Measurements from ENCODE around the gene RRM1. TPM values are rescaled to one million over a fixed set of nuclear protein-coding genes. Genes with fewer than 3 reads are reported as not detected.

RRM1 gene
- total RNA-seq, 1 donor, result 158 TPM

DNA sequence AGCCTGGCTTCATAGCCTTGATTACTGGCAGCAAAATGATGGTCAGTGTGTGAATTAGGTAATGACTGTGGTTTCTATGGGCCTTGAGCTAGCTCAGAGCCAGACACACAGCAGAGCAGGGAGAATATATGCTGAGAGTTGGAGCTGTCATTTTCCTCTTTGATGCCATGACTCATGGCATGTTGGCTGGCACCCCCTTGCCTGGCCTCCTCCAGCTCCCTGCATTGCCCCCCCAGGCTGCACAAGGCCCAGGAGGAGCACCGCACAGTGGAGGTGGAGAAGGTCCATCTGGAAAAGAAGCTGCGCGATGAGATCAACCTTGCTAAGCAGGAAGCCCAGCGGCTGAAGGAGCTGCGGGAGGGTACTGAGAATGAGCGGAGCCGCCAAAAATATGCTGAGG is 20.3 kb upstream of the RRM1 start:
- no peak for DNase-seq (ENCODE audit: low read depth)
- no peak overlapping the region for H3K4me3 ChIP-seq (ENCODE audit: low read depth, low read length)
- TF ChIP-seq, protein P1, sequence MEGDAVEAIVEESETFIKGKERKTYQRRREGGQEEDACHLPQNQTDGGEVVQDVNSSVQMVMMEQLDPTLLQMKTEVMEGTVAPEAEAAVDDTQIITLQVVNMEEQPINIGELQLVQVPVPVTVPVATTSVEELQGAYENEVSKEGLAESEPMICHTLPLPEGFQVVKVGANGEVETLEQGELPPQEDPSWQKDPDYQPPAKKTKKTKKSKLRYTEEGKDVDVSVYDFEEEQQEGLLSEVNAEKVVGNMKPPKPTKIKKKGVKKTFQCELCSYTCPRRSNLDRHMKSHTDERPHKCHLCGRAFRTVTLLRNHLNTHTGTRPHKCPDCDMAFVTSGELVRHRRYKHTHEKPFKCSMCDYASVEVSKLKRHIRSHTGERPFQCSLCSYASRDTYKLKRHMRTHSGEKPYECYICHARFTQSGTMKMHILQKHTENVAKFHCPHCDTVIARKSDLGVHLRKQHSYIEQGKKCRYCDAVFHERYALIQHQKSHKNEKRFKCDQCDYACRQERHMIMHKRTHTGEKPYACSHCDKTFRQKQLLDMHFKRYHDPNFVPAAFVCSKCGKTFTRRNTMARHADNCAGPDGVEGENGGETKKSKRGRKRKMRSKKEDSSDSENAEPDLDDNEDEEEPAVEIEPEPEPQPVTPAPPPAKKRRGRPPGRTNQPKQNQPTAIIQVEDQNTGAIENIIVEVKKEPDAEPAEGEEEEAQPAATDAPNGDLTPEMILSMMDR (IDR thresholded peaks at IDR 0.05; ENCODE audit: insufficient read depth, low read length), result no peak

DNA sequence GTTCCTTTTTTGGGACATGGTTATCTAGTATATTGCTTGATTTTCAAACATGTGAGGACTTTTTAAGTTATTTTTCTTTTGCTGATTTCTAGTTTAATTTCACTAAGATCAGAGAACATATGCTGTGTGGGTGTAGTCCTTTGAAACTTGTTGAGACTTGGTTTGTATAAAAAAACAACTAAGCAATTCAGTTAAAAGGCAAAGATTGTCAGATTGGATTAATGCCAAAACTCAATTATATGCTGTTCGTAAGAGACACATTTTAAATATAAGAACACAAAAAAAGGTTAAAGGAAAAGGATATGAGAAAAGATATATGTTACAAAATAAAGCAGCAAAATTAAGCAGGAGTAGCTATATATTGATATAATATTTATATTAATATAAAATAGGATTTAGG is 17.8 kb upstream of the RRM1 start:
- TF ChIP-seq, protein P1 (IDR thresholded peaks at IDR 0.05; ENCODE audit: insufficient read depth, low read length), result no peak
- DNase-seq (ENCODE audit: low read depth), result no peak
- H3K4me3 ChIP-seq (ENCODE audit: low read depth, low read length), result no peak overlapping the region

DNA sequence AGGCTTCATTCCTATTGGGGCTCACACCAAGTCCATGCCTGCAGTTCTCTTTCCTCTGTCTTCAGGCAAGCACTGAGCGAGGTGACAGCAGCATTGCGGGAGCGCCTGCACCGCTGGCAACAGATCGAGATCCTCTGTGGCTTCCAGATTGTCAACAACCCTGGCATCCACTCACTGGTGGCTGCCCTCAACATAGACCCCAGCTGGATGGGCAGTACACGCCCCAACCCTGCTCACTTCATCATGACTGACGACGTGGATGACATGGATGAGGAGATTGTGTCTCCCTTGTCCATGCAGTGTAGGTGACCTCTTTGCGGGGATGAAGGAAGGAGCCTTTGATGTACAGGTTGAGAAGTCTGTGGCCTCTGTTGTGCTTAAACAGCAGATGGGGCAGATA is 11.4 kb upstream of the RRM1 start:
- DNase-seq (ENCODE audit: low read depth), result no peak
- TF ChIP-seq, protein P1 (IDR thresholded peaks at IDR 0.05; ENCODE audit: insufficient read depth, low read length), result no peak

DNA sequence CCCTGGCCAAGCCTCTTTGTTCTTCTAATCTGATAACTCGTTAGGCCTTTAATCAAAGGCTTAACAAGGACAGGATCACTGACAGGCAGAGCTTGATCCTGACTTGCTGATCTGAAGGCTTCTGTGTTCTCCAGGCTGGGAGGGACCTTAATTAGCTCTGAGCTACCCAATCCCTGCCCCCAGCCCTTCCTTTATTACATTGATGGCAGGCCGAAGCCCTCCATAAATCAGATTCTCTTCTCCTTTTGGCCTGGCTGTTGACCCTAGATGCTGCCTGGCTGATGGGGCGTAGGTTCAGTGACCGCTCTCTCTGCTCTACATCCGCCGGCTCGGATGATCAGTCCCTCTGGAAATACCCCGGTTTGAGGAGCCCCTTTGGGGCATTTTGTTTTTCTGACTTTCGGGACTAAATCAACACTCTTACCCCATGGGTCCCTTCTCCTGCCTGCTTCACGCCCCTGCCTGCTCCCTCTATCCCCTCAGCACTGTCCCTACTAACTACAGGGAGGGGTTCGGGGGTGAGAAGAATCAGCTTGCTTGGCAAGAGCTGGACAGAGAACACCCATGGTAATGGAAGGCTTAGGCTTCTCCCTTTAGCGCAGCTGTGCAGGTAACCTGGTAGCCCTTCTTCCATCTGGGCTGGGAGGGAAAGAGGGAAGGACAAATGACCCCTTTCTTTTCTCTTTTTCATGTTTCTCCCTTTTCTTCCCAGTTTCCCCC is 10.0 kb upstream of the RRM1 start:
- H3K4me3 ChIP-seq (ENCODE audit: low read depth, low read length), result no peak overlapping the region
- TF ChIP-seq, protein P1 (IDR thresholded peaks at IDR 0.05; ENCODE audit: insufficient read depth, low read length), result no peak
- DNase-seq (ENCODE audit: low read depth), result no peak

More for the DNA sequence above, 11.4 kb upstream of the RRM1 start:
- no peak overlapping the region for H3K4me3 ChIP-seq (ENCODE audit: low read depth, low read length)

DNA sequence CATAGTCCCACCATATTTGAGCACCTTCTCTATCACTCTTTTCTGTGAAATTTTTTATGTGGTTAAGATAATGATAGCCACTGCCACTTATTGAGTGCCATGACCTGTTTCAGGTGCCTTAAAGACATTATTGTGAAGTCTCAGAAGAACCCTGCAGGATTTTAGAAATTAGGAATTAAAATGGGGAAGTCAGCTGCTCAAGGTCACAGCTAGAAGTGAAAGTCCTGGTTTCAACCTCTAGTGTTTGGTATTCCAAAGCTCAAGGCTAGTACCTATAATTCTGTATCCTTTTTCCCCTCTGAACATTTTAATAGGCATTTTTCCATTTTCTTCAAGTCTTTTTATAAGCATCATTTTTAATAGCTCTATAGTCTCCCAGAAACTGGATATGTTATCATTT is 9.0 kb upstream of the RRM1 start:
- TF ChIP-seq, protein P1 (IDR thresholded peaks at IDR 0.05; ENCODE audit: insufficient read depth, low read length), result no peak
- DNase-seq (ENCODE audit: low read depth), result no peak
- H3K4me3 ChIP-seq (ENCODE audit: low read depth, low read length), result no peak overlapping the region

DNA sequence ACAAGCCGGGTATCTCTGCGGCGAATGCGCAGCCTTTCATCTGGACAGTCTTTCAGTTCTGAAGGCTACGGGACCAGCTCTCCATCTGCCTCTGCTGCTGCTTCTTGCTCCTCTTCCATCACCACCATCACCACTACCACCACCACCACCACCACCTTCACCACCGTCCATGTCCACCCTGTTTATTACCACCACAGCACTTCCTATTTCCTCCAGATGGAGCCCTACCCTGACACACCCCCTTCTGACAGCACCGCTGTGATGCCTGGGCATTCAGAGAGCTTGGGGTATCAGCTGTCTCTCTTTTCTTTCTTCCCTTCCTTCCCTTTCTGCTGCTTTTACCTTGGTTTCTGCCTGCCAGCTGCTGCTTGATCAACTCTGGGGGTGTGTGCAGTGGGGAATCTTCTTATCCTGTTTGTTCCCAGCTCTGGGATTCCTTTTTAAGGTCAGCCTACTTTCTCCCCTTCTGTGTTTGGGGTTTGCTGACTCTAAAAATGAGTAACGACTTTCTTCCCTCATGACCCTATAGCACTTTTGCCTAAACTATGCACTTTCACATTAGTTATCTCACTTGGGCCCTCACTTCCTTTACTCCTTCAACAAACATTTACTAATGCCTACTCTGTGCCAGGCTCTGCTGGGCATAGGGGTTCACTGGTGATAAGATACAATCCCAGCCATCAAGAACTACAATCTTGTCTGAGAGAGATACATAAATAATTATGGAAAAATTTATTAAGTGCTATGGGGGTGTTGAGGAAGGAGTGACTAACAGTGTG is 7.8 kb upstream of the RRM1 start:
- H3K4me3 ChIP-seq (ENCODE audit: low read depth, low read length), result no peak overlapping the region
- TF ChIP-seq, protein P1 (IDR thresholded peaks at IDR 0.05; ENCODE audit: insufficient read depth, low read length), result no peak
- no peak for DNase-seq (ENCODE audit: low read depth)
